Measurements from ENCODE around the gene RHBDF2. TPM values are rescaled to one million over a fixed set of nuclear protein-coding genes. Genes with fewer than 3 reads are reported as not detected.

RHBDF2 gene
- total and polyA plus RNA-seq, 2 donors, result 5.9 to 20.6 TPM

GRCh38 chr17:76440751-76441362 is 60.4 kb downstream of the RHBDF2 start:
- Histone ChIP-seq H3K4me3 (ENCODE audit: low read length in 2 of 2) (no peak overlapping the region), H3K27ac (ENCODE audit: low read depth in 1 of 2, low read length in 1 of 2) (no peak overlapping the region), H3K9me3 (ENCODE audit: control insufficient read depth in 2 of 2, insufficient read depth in 1 of 2, low read length in 1 of 2) (no peaks in the 10 kb centered on the region), H3K4me1 (ENCODE audit: control insufficient read depth in 2 of 2, insufficient read depth in 2 of 2, low read length in 2 of 2) (peaks cover 0 to 6% of the 10 kb centered on the region in 2 donors), H3K36me3 (ENCODE audit: control insufficient read depth in 2 of 2, insufficient read depth in 2 of 2, low read length in 1 of 2) (peaks cover 0 to 2% of the 10 kb centered on the region in 2 donors), H3K27me3 (ENCODE audit: control insufficient read depth in 2 of 2, insufficient read depth in 1 of 2, low read length in 1 of 2) (no peaks in the 10 kb centered on the region)
- 95% methylated on average over 2 of the region's 2 CpGs for WGBS
- no peak for DNase-seq (ENCODE audit: low read depth in 6 of 9, low spot score in 9 of 9)

GRCh38 chr17:76439314-76439928 is 61.8 kb downstream of the RHBDF2 start:
- peaks cover 0 to 6% of the 10 kb centered on the region in 2 donors for H3K4me1 ChIP-seq (ENCODE audit: control insufficient read depth in 2 of 2, insufficient read depth in 2 of 2, low read length in 2 of 2)
- WGBS, result 99% methylated on average over 6 of the region's 6 CpGs

DNA sequence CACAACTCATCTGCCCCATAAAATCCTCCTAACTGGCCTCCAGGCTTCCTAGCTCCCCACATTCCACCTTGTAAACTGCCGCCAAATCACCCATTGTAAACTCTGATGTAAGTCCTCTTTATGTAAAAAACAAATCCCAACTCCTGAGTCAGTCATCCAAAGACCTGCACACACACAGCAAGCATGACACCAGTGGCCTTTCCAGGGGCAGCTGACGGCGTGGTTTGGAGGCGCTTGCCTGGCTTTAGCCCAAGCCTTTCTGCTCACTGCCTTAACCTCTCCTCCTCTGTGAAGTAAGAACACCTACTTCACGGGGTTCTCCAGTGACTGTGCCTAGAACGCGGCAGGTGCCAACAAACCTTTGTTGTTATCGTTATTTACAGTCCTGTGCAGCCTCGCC is 62.3 kb downstream of the RHBDF2 start:
- Histone ChIP-seq H3K27me3 (ENCODE audit: control insufficient read depth in 2 of 2, insufficient read depth in 1 of 2, low read length in 1 of 2) (no peaks in the 10 kb centered on the region), H3K9me3 (ENCODE audit: control insufficient read depth in 2 of 2, insufficient read depth in 1 of 2, low read length in 1 of 2) (no peaks in the 10 kb centered on the region), H3K4me3 (ENCODE audit: low read length in 2 of 2) (no peak overlapping the region), H3K36me3 (ENCODE audit: control insufficient read depth in 2 of 2, insufficient read depth in 2 of 2, low read length in 1 of 2) (peaks cover 0 to 5% of the 10 kb centered on the region in 2 donors), H3K4me1 (ENCODE audit: control insufficient read depth in 2 of 2, insufficient read depth in 2 of 2, low read length in 2 of 2) (peaks cover 0 to 6% of the 10 kb centered on the region in 2 donors), H3K27ac (ENCODE audit: low read depth in 1 of 2, low read length in 1 of 2) (no peak overlapping the region)
- no peak for DNase-seq (ENCODE audit: low read depth in 6 of 9, low spot score in 9 of 9)
- WGBS, result 98% methylated on average over 9 of the region's 9 CpGs

More at GRCh38 chr17:76439314-76439928, 61.8 kb downstream of the RHBDF2 start:
- no peaks in the 10 kb centered on the region for H3K27me3 ChIP-seq (ENCODE audit: control insufficient read depth in 2 of 2, insufficient read depth in 1 of 2, low read length in 1 of 2)
- H3K36me3 ChIP-seq (ENCODE audit: control insufficient read depth in 2 of 2, insufficient read depth in 2 of 2, low read length in 1 of 2), result peaks cover 0 to 1% of the 10 kb centered on the region in 2 donors
- DNase-seq (ENCODE audit: low read depth in 6 of 9, low spot score in 9 of 9), result no peak
- H3K27ac ChIP-seq (ENCODE audit: low read depth in 1 of 2, low read length in 1 of 2), result no peak overlapping the region
- no peak overlapping the region for H3K4me3 ChIP-seq (ENCODE audit: low read length in 2 of 2)
- no peaks in the 10 kb centered on the region for H3K9me3 ChIP-seq (ENCODE audit: control insufficient read depth in 2 of 2, insufficient read depth in 1 of 2, low read length in 1 of 2)

DNA sequence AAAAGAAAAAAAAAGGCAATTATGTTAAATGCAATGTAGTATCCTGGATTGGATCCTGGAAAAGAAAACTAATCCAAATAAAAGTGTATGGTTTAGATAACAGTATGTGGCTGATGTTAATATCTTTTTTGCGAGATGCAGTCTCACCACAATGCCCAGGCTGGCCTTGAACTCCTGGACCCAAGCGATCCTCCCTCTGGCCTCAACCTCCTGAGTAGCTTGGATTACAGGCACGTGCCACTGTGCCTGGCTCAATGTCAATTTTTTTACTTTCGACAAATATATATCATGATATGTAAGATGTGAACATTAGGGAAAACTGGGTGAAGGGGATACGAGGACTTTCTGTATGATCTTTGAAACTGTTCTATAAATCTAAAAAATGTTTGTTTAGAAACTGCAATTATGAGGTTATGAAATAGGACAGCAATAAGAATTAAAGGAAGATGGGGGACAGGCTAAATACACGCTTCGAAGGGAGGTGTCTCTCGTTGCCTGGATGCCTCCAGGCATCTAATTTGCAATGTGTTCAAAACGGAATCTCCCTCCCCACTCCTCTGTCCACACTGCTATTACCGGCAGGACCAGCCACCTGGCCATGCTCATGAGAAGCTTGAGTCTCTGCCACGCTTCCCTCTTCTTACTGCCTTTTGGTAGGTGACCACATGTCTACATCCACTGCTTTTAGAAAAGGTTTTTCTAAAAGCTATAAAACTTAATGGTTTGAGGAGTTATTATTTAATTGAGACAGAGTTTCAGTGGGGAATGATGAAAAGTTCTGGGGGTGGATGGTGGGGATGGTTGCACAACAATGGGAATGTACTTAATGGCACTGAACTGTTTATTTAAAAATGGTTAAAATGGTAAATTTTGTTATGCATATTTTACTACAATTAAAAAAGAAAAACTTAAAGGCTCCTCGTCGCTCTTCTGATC is 63.5 kb downstream of the RHBDF2 start:
- H3K27ac ChIP-seq (ENCODE audit: low read depth in 1 of 2, low read length in 1 of 2), result no peak overlapping the region
- H3K9me3 ChIP-seq (ENCODE audit: control insufficient read depth in 2 of 2, insufficient read depth in 1 of 2, low read length in 1 of 2), result no peaks in the 10 kb centered on the region
- WGBS, result 96% methylated on average over 13 of the region's 13 CpGs
- H3K4me1 ChIP-seq (ENCODE audit: control insufficient read depth in 2 of 2, insufficient read depth in 2 of 2, low read length in 2 of 2), result peaks cover 0 to 6% of the 10 kb centered on the region in 2 donors
- H3K36me3 ChIP-seq (ENCODE audit: control insufficient read depth in 2 of 2, insufficient read depth in 2 of 2, low read length in 1 of 2), result peaks cover 0 to 5% of the 10 kb centered on the region in 2 donors
- no peak overlapping the region for H3K4me3 ChIP-seq (ENCODE audit: low read length in 2 of 2)
- no peak for DNase-seq (ENCODE audit: low read depth in 6 of 9, low spot score in 9 of 9)
- H3K27me3 ChIP-seq (ENCODE audit: control insufficient read depth in 2 of 2, insufficient read depth in 1 of 2, low read length in 1 of 2), result no peaks in the 10 kb centered on the region

DNA sequence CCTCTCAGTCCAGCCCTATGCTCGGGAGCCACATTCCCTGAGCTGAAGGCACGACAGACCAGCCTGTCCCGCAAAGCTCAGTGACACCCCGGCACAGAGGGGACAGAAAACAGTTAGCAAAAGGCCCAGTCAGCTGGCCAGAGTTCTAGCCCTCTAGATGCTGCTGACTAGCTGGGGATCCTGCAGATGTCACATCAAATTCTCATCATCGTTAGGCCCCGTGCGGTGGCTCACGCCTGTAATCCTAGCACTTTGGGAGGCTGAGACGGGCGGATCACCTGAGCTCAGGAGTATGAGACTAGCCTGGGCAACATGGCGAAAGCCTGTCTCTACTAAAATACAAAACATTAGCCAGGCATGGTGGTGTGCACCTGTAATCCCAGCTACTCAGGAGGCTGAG is 65.5 kb downstream of the RHBDF2 start:
- Histone ChIP-seq H3K27me3 (ENCODE audit: control insufficient read depth in 2 of 2, insufficient read depth in 1 of 2, low read length in 1 of 2) (no peaks in the 10 kb centered on the region), H3K9me3 (ENCODE audit: control insufficient read depth in 2 of 2, insufficient read depth in 1 of 2, low read length in 1 of 2) (no peaks in the 10 kb centered on the region), H3K27ac (ENCODE audit: low read depth in 1 of 2, low read length in 1 of 2) (no peak overlapping the region), H3K4me3 (ENCODE audit: low read length in 2 of 2) (no peak overlapping the region), H3K4me1 (ENCODE audit: control insufficient read depth in 2 of 2, insufficient read depth in 2 of 2, low read length in 2 of 2) (no peaks in the 10 kb centered on the region), H3K36me3 (ENCODE audit: control insufficient read depth in 2 of 2, insufficient read depth in 2 of 2, low read length in 1 of 2) (peaks cover 0 to 5% of the 10 kb centered on the region in 2 donors)
- 98% methylated on average over 11 of the region's 11 CpGs for WGBS
- DNase-seq (ENCODE audit: low read depth in 6 of 9, low spot score in 9 of 9), result no peak

GRCh38 chr17:76434870-76435269 is 66.4 kb downstream of the RHBDF2 start:
- DNase-seq (ENCODE audit: low read depth in 6 of 9, low spot score in 9 of 9), result no peak
- Histone ChIP-seq H3K9me3 (ENCODE audit: control insufficient read depth in 2 of 2, insufficient read depth in 1 of 2, low read length in 1 of 2) (no peaks in the 10 kb centered on the region), H3K4me1 (ENCODE audit: control insufficient read depth in 2 of 2, insufficient read depth in 2 of 2, low read length in 2 of 2) (no peaks in the 10 kb centered on the region), H3K36me3 (ENCODE audit: control insufficient read depth in 2 of 2, insufficient read depth in 2 of 2, low read length in 1 of 2) (peaks cover 0 to 5% of the 10 kb centered on the region in 2 donors), H3K4me3 (ENCODE audit: low read length in 2 of 2) (no peak overlapping the region), H3K27me3 (ENCODE audit: control insufficient read depth in 2 of 2, insufficient read depth in 1 of 2, low read length in 1 of 2) (no peaks in the 10 kb centered on the region), H3K27ac (ENCODE audit: low read depth in 1 of 2, low read length in 1 of 2) (no peak overlapping the region)
- WGBS, result 97% methylated on average over 7 of the region's 7 CpGs

DNA sequence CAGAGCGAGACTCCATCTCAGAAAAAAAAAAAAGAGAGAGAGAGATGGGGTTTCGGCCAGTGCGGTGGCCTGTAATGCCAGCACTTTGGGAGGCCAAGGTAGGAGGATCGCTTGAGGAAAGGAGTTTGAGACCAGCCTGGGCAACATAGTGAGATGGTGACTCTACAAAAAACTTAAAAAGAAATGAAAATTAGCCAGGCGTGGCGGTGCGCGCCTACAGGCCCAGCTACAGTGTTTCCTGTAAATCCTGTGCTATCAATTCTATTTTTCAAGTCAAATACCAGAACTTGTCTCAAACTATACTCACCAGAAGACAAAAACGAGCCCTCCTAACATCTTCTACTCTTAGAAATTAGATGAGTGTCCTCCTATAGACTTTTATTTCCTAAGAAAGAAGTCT is 67.5 kb downstream of the RHBDF2 start:
- Histone ChIP-seq H3K27me3 (ENCODE audit: control insufficient read depth in 2 of 2, insufficient read depth in 1 of 2, low read length in 1 of 2) (no peaks in the 10 kb centered on the region), H3K4me1 (ENCODE audit: control insufficient read depth in 2 of 2, insufficient read depth in 2 of 2, low read length in 2 of 2) (no peaks in the 10 kb centered on the region), H3K36me3 (ENCODE audit: control insufficient read depth in 2 of 2, insufficient read depth in 2 of 2, low read length in 1 of 2) (peaks cover 0 to 5% of the 10 kb centered on the region in 2 donors), H3K4me3 (ENCODE audit: low read length in 2 of 2) (no peak overlapping the region), H3K9me3 (ENCODE audit: control insufficient read depth in 2 of 2, insufficient read depth in 1 of 2, low read length in 1 of 2) (no peaks in the 10 kb centered on the region), H3K27ac (ENCODE audit: low read depth in 1 of 2, low read length in 1 of 2) (no peak overlapping the region)
- 99% methylated on average over 9 of the region's 9 CpGs for WGBS
- no peak for DNase-seq (ENCODE audit: low read depth in 6 of 9, low spot score in 9 of 9)

- Histone ChIP-seq H3K4me3 (ENCODE audit: low read length in 2 of 2) (no peak overlapping the region), H3K9me3 (ENCODE audit: control insufficient read depth in 2 of 2, insufficient read depth in 1 of 2, low read length in 1 of 2) (no peaks in the 10 kb centered on the region), H3K36me3 (ENCODE audit: control insufficient read depth in 2 of 2, insufficient read depth in 2 of 2, low read length in 1 of 2) (peaks cover 0 to 5% of the 10 kb centered on the region in 2 donors), H3K27me3 (ENCODE audit: control insufficient read depth in 2 of 2, insufficient read depth in 1 of 2, low read length in 1 of 2) (no peaks in the 10 kb centered on the region), H3K4me1 (ENCODE audit: control insufficient read depth in 2 of 2, insufficient read depth in 2 of 2, low read length in 2 of 2) (no peaks in the 10 kb centered on the region), H3K27ac (ENCODE audit: low read depth in 1 of 2, low read length in 1 of 2) (no peak overlapping the region)
- no peak for DNase-seq (ENCODE audit: low read depth in 6 of 9, low spot score in 9 of 9)
- WGBS, result 96% methylated on average over 3 of the region's 3 CpGs
Measured at GRCh38 chr17:76432712-76433336, 68.4 kb downstream of the RHBDF2 start.

Data from thymus (tissue), 11 donors.